Mucosa of descending colon (tissue), 3 donors: Measurements from ENCODE around the gene CATSPER1. TPM values are rescaled to one million over a fixed set of nuclear protein-coding genes. Genes with fewer than 3 reads are reported as not detected.

ENCODE experiments used
- ATAC-seq: fragments of 200-7000 bp; cut with Tn5 transposase; one replicate; pipeline ENCODE4 v1.9.1; 2020; ENCODE audit warnings: mild to moderate bottlenecking, moderate library complexity
- DNase-seq, 3 donors: peaks; one replicate each; pipeline ENCODE4 v3.0.0-alpha.2; 2020
- H3K36me3 ChIP-seq: fragments of 200-600 bp; one replicate; pipeline ENCODE4 v1.8.0; 2021; ENCODE audit warnings: low read depth, mild to moderate bottlenecking
- H3K4me1 ChIP-seq: fragments of 200-600 bp; one replicate; pipeline ENCODE4 v1.8.0; 2021; ENCODE audit warnings: low read depth, mild to moderate bottlenecking
- H3K4me3 ChIP-seq: fragments of 200-600 bp; one replicate; pipeline ENCODE4 v1.8.0; 2021; ENCODE audit warnings: mild to moderate bottlenecking
- H3K9me3 ChIP-seq: fragments of 200-600 bp; one replicate; pipeline ENCODE4 v1.8.0; 2021; ENCODE audit warnings: mild to moderate bottlenecking
- CTCF ChIP-seq: fragments of 200-600 bp; IDR thresholded peaks from one replicate; pipeline ENCODE4 v1.8.0; 2022; ENCODE audit warnings: antibody characterized with exemption, mild to moderate bottlenecking
- intact Hi-C, 2 donors: fragments of 100-400 bp; cut with DNase I in 1 of 2; cut with micrococcal nuclease in 1 of 2; formaldehyde crosslinking; loops; one replicate each; pipeline versions ENCODE4 v1.11.0 to v1.11.1; 2022; cut with DNase I, micrococcal nuclease
- total RNA-seq, 3 donors: library from RNA; stranded (reverse); fragmentation: NEBNext Ultra II Directional in 2 of 3; extraction: Animal tissue kit (Norgen Biotek cat#: 25700) in 2 of 3; gene quantifications; one replicate each; pipeline versions ENCODE4 v1.2.1 to v1.2.4, GENCODE V29; 2021 to 2023
- donor health status: DM: no; HTN: no; CAD: no; lungs with moderate emphysema.
- donor health status: DM: no; HTN: no; CAD: no.
- donor health status: DM: no; HTN: yes; CAD: no.

CATSPER1 gene
- total RNA-seq, 3 donors from 2014 or later = not detected

GRCh38 chr11:65978391-65979238 is 47.7 kb downstream of the CATSPER1 start:
- ATAC-seq (no peak), DNase-seq (peak in 1 of 3 donors; percentile 45)
- intact Hi-C loops = no loop called here
- TF ChIP-seq CTCF = no peak
- H3K9me3 ChIP-seq = no peaks in the 10 kb centered on the region
- no peaks in the 10 kb centered on the region for H3K4me1 ChIP-seq
- H3K36me3 ChIP-seq = peaks cover 7% of the 10 kb centered on the region
- H3K4me3 ChIP-seq = no peak overlapping the region

DNA sequence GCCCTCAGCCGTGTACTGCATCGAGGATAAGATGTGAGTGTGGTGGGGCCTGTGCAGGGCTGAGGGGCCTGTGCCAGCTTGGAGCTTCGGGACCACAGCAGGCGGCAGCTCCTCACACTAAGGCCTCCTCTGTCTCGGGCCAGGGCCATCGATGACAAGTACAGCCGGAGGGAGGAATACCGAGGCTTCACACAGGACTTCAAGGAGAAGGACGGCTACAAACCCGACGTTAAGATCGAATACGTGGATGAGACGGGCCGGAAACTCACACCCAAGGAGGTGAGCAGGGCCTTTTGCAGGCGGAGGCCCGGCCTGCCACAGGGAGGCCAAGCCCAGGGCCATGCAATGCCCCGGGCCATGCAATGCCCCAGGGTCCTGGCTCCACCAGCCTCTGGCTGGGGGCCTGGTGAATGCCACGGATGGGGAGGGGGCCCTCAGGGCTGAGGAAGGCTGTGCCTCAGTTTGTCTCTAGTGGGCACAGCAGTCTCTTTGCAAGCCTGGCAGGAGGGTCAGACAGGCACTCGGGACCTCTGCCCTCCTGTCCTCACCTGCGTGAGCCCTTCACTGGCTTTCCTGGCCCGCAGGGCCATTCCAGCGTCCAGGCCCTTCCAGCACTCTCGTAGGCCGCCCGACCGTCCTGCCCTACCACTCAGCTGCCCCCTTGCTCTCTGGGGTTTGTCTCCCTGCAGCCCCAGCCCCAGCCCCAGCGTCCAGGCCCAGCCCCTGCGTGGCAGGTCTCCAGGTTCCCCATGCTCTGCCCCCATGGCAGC is 48.5 kb downstream of the CATSPER1 start:
- ATAC-seq (no peak), DNase-seq (peak in 1 of 3 donors; percentile 28)
- H3K36me3 ChIP-seq = peaks cover 7% of the 10 kb centered on the region
- no peak for TF ChIP-seq CTCF
- no peak overlapping the region for H3K4me3 ChIP-seq
- H3K9me3 ChIP-seq = no peaks in the 10 kb centered on the region
- intact Hi-C loops = no loop called here
- H3K4me1 ChIP-seq = no peaks in the 10 kb centered on the region

GRCh38 chr11:65976216-65977176 is 49.8 kb downstream of the CATSPER1 start:
- Histone ChIP-seq H3K4me3 (no peak overlapping the region), H3K9me3 (no peaks in the 10 kb centered on the region), H3K4me1 (no peaks in the 10 kb centered on the region), H3K36me3 (peaks cover 7% of the 10 kb centered on the region)
- DNase-seq (peak in 1 of 3 donors; percentile 54), ATAC-seq (peak; percentile 20)
- no peak for TF ChIP-seq CTCF
- intact Hi-C loops = no loop called here

GRCh38 chr11:65975771-65976170 is 50.5 kb downstream of the CATSPER1 start:
- no peaks in the 10 kb centered on the region for H3K4me1 ChIP-seq
- ATAC-seq (no peak), DNase-seq (no peak)
- intact Hi-C loops = no loop called here
- no peak overlapping the region for H3K4me3 ChIP-seq
- no peak for TF ChIP-seq CTCF
- peaks cover 7% of the 10 kb centered on the region for H3K36me3 ChIP-seq
- no peaks in the 10 kb centered on the region for H3K9me3 ChIP-seq

- H3K9me3 ChIP-seq = no peaks in the 10 kb centered on the region
- no peak for TF ChIP-seq CTCF
- H3K4me1 ChIP-seq = no peaks in the 10 kb centered on the region
- peaks cover 7% of the 10 kb centered on the region for H3K36me3 ChIP-seq
- intact Hi-C loops = no loop called here
- no peak overlapping the region for H3K4me3 ChIP-seq
- ATAC-seq (no peak), DNase-seq (no peak)
Measured at GRCh38 chr11:65973439-65974110, 52.7 kb downstream of the CATSPER1 start.
